ENCODE results near the gene PSMC3. TPM values are rescaled to one million over a fixed set of nuclear protein-coding genes. Genes with fewer than 3 reads are reported as not detected.
A peak's percentile ranks its signal among the peaks of the same experiment; 100 is the strongest.

The PSMC3 gene
- 100 to 1,000 TPM; 137 to 154 (median 143) TPM for polyA plus RNA-seq (ENCODE audit: insufficient read length in 3 of 3)
- long read RNA-seq, donor 1, transcript PSMC3-212 (12 exons, 1,373 nt) = major isoform, 49 of 93 reads
- long read RNA-seq, donor 1, partial matches to known transcripts = 41 of 93 reads
- long read RNA-seq, donor 1, other reads (novel, unspliced or antisense) = 0 of 93 reads
- long read RNA-seq, donor 2, transcript PSMC3-212 (12 exons, 1,373 nt) = major isoform, 51 of 106 reads
- long read RNA-seq, donor 2, partial matches to known transcripts = 53 of 106 reads
- long read RNA-seq, donor 2, other reads (novel, unspliced or antisense) = 0 of 106 reads
- long read RNA-seq, donor 3, transcript PSMC3-212 (12 exons, 1,373 nt) = major isoform, 36 of 89 reads
- long read RNA-seq, donor 3, partial matches to known transcripts = 49 of 89 reads
- long read RNA-seq, donor 3, other reads (novel, unspliced or antisense) = 0 of 89 reads
- long read RNA-seq, donor 4, transcript PSMC3-212 (12 exons, 1,373 nt) = major isoform, 62 of 116 reads
- long read RNA-seq, donor 4, partial matches to known transcripts = 54 of 116 reads
- long read RNA-seq, donor 4, other reads (novel, unspliced or antisense) = 0 of 116 reads
- long read RNA-seq, donor 5, transcript PSMC3-212 (12 exons, 1,373 nt) = major isoform, 29 of 37 reads
- long read RNA-seq, donor 5, partial matches to known transcripts = 6 of 37 reads
- long read RNA-seq, donor 5, other reads (novel, unspliced or antisense) = 0 of 37 reads
- long read RNA-seq, donor 6, transcript PSMC3-212 (12 exons, 1,373 nt) = major isoform, 38 of 76 reads
- long read RNA-seq, donor 6, partial matches to known transcripts = 35 of 76 reads
- long read RNA-seq, donor 6, other reads (novel, unspliced or antisense) = 0 of 76 reads
- long read RNA-seq, donor 7, transcript PSMC3-212 (12 exons, 1,373 nt) = major isoform, 36 of 62 reads
- long read RNA-seq, donor 7, partial matches to known transcripts = 25 of 62 reads
- long read RNA-seq, donor 7, other reads (novel, unspliced or antisense) = 0 of 62 reads
- long read RNA-seq, donor 8, transcript PSMC3-212 (12 exons, 1,373 nt) = major isoform, 22 of 31 reads
- long read RNA-seq, donor 8, partial matches to known transcripts = 9 of 31 reads
- long read RNA-seq, donor 8, other reads (novel, unspliced or antisense) = 0 of 31 reads
- long read RNA-seq, donor 9, transcript PSMC3-212 (12 exons, 1,373 nt) = major isoform, 68 of 151 reads
- long read RNA-seq, donor 9, partial matches to known transcripts = 78 of 151 reads
- long read RNA-seq, donor 9, other reads (novel, unspliced or antisense) = 0 of 151 reads
- long read RNA-seq, donor 10, transcript PSMC3-212 (12 exons, 1,373 nt) = major isoform, 45 of 96 reads
- long read RNA-seq, donor 10, partial matches to known transcripts = 49 of 96 reads
- long read RNA-seq, donor 10, other reads (novel, unspliced or antisense) = 0 of 96 reads
- long read RNA-seq, donor 11, transcript PSMC3-212 (12 exons, 1,373 nt) = major isoform, 25 of 48 reads
- long read RNA-seq, donor 11, partial matches to known transcripts = 19 of 48 reads
- long read RNA-seq, donor 11, other reads (novel, unspliced or antisense) = 0 of 48 reads
- long read RNA-seq, donor 12, transcript PSMC3-212 (12 exons, 1,373 nt) = major isoform, 64 of 110 reads
- long read RNA-seq, donor 12, partial matches to known transcripts = 42 of 110 reads
- long read RNA-seq, donor 12, other reads (novel, unspliced or antisense) = 0 of 110 reads
- long read RNA-seq, donor 13, transcript PSMC3-212 (12 exons, 1,373 nt) = major isoform, 11 of 32 reads
- long read RNA-seq, donor 13, partial matches to known transcripts = 20 of 32 reads
- long read RNA-seq, donor 13, other reads (novel, unspliced or antisense) = 0 of 32 reads
- long read RNA-seq, donor 14 = 0 reads
- long read RNA-seq, donor 15, transcript PSMC3-212 (12 exons, 1,373 nt) = major isoform, 66 of 117 reads
- long read RNA-seq, donor 15, partial matches to known transcripts = 51 of 117 reads
- long read RNA-seq, donor 15, other reads (novel, unspliced or antisense) = 0 of 117 reads
- long read RNA-seq, donor 16, transcript PSMC3-212 (12 exons, 1,373 nt) = major isoform, 50 of 117 reads
- long read RNA-seq, donor 16, partial matches to known transcripts = 65 of 117 reads
- long read RNA-seq, donor 16, other reads (novel, unspliced or antisense) = 0 of 117 reads

DNA sequence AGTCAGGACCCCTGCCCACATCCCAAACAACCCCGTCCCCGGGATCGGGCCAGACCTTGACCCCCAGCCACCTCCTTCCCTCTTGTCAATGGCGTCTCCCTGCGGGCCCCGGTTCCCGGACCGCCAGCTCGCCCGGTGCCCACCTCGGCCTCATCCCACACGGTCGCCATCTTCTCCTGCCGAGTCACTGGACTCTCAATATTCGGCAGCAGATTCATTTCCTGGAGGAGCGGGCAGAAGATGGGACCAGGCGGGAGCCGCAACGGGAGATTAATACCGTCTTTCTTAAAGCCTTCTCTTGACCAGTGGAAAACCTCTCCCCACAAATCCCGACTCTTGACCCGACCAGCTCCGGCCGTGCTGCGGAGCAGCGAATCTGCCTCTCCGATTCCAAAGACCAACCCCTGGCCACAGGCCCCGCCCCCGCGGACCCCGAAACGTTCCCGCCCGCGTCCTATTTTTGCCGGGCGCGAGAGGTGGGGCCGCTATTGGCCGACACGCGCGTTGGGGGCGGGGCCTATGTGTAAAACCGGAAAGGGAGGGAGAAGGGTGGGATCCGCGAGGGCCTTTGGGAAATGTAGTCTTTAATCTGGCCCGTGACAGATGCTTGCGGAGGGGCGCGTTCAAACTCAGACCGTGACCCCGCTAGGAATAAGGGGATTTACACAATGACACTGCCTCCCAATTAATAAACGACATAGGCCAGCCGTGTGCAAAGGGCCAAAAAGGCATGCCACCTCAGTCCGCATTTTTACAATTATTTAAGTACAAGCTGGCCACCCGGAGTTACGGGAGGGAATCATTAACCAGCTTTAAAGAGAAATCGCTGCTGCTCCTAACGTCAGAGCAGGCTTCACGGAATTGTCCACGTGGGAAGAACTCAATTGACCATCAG, at the start of gene PSMC3:
Gene PSMC3, minus strand, starts transcription at position 378 of the 895 bp plus-strand sequence. Its CDS starts 160 bp downstream, at position 218.
- DNase-seq = peak; percentile 98

- no peak for DNase-seq
Observed at GRCh38 chr11:47470671-47471070, 44.4 kb upstream of the PSMC3 start.

DNA sequence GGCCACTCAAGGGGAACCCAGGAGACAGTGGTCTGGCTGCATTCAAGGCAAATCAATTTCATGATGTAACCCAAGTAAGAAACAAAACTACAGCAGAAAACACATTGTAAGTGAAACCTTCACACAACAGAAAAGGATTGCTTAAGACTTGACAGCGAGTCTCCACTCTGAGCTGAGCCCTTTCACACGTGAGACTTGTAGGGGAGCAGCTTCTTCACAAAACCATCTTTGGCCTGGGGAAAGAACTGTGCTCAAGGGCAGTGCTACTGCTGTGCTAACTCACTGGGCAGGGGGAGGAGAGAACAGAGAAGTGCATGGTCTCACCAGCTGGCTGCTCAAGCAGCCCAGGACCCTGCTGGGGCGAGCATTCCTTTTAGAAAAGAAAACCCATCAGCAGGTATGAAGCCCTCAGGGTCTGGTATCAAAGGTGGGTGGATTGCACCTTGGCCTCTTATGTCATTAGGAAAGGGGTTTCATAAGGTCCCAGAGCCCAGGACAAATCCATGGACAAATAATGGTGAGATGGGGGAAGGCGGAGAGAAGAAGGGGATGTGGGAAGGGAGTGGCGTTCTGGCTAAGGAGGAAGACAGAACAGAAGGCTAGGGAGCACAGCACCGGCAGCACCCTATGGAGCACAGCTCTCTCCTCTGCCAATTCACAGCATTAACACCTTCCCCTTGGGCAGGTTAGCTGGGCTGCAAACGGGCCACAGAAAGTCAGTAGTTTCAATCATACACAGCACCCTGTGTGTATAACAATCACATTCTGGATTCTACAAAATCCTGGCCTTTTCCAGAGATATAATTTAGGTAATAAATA, 43.3 kb upstream of the PSMC3 start:
- DNase-seq = no peak

DNA sequence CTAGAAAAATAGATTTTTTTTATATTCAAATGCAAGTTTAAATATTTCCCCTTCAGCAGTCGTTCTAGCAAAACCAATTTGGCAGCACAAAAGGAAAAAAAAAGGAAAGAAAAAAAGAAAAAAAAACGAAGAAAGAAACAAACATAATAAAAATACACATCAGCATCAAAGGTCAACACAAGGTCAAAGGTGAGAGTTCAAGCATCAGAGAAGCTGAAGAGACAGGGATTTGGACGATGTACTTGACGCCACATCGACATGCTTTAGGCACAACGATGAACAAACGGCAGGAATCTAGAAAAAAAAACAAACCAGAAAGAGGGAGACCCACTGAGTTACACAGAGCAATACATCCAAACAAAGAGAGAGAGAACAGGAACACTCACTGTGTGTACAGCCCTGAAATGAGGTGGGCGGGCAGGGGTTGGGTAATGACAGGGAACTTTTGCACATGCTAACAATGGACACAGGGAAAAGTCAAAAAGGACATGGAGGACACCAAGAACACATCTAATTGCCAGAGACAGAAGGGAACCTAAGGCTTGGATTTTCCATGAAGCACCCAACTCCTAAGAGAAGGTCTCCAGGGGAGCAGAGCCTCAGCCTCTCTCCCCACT, 42.5 kb upstream of the PSMC3 start:
- no peak for DNase-seq

DNA sequence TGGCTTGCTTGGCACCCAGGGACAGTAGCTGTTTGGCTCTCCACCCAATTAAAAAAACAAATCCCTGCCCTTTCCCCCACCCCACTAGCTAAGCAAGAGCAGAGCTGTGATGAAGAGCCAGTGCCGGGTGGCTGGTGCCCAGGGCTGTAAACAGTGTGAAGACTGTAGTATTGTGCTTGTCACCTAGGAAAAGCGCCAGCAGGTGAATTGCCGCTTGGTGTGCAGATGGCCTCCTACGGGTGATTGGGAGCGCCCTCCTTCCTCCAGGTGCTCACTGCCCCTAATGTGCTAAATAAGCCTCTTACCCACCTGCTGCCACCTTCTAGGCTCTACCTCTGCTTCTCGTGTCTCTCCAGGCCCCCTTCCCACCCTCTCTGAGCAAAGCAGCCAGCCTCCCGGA, 41.1 kb upstream of the PSMC3 start:
- no peak for DNase-seq

DNA sequence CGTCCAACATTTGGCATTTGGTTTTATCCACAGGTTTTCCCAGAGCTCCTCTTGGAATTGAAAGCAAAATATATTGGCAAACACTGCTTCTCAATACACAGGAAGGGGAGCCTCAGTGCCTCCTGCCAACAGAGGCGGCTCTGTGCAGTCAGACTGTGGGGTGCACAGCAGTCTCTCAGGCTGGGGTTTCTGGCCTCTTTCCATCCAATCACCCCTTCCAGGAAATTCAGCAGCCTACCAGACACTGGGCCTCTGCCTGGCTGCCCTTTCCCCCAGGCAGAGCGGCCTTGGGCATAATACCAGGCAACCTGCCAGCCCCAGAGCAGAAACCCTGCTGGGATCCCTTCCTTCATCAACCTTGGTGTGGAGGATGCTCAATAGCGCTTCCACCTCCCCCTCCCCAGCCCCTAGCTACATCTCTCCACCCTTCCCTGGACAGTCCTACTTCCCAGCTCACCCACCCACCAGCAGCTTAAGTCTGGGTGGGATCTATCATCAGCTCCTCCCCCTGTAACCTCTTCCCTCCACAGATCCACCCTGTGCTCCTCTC, 40.5 kb upstream of the PSMC3 start:
- DNase-seq = no peak

DNA sequence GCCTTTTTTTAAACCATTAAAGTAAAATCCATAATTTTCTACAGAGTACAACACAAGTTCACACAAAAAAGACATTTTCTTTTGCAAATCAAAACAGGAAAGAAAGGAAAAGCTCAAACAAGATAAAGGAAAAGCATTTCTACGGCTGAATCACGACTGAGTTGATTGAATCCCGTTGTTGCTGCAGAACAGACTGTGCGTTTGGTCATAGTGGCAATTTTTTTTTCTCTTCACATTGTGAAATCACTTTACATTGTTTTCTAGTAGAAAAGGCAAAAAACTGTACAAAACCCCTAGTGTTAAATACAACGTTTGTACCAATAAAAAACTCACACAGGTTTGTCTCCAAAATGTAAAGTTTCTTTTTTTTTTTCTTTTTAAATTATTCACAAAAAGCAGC, 40.0 kb upstream of the PSMC3 start:
- DNase-seq = no peak

GRCh38 chr11:47464483-47464882, 38.2 kb upstream of the PSMC3 start:
- no peak for DNase-seq

DNA sequence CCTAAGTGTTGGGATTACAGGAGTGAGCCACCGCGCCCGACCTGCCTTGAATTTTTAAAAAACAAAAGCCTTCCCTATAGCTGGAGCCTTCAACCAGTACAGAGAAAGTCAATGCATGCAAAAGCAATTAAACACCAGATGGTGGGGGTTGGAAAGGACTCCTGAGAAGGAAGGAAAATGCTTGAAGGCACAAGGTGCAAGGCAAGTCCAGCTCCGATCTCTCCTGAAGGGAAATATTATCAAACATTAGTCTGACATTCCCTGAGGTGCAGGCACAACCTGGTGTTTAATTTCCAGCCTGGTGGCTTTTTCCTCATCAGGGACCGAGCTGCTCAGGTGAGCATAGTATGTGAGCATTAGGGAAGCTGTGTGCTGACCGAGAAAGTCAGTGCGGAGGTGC, 35.6 kb upstream of the PSMC3 start:
- DNase-seq = no peak

GRCh38 chr11:47460571-47461235, 34.5 kb upstream of the PSMC3 start:
- DNase-seq = no peak

- peak; percentile 81 for DNase-seq
Observed at GRCh38 chr11:47454258-47454671, 28.0 kb upstream of the PSMC3 start.

GRCh38 chr11:47453365-47453764, 27.1 kb upstream of the PSMC3 start:
- no peak for DNase-seq

DNA sequence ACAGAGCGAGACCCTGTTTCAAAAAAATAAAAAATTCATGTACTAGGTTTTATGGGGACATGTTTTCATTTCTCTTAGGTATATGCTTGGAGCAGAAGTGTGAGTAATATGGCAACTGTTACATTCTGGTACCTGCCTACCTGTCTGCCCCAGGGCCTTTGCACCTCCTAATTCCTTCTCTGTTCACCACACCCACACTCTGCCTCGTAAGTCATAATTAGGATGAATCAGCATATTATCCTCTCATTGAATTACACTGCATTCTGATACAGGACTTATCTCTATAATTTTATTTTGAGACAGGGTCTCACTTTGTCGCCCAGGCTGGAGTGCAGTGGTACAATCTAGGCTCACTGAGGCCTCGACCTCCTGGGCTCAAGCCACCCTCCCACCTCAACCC, 25.8 kb upstream of the PSMC3 start:
- no peak for DNase-seq

DNA sequence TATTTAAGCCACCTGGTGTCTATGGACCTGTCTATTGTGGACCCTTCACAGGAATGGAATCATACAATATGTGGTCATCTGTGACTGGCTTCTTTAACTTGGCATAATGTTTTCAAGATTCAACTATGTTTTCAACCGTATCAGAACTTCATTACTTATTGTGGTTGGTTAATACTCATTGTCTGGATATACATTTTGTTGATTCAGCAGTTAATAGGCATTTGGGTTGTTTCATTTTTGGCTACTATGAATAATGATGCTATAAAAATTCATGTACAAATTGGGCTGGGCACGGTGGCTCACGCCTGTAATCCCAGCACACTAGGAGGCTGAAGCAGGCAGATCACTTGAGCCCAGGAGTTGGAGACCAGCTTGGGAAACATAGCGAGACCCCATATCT, 25.2 kb upstream of the PSMC3 start:
- no peak for DNase-seq

DNA sequence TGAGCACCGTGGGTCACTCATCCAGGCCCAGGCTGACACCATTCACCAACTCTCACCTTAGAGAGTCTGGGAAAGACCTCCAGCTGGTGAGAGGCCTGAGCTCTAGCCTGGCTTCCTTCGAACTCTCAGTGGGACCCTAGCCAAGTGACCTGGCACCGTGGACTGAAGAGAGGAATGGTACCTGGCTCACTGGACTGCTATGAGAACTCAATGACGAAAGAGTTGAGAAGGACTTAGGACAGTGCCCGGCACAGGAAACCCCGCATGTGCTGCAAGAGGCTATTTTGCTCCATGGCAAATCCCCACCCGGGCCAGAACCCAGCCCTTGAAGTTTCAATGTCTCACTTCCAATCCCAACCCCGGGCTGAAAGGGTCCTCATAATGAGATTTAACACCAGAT, 23.3 kb upstream of the PSMC3 start:
- DNase-seq = no peak

DNA sequence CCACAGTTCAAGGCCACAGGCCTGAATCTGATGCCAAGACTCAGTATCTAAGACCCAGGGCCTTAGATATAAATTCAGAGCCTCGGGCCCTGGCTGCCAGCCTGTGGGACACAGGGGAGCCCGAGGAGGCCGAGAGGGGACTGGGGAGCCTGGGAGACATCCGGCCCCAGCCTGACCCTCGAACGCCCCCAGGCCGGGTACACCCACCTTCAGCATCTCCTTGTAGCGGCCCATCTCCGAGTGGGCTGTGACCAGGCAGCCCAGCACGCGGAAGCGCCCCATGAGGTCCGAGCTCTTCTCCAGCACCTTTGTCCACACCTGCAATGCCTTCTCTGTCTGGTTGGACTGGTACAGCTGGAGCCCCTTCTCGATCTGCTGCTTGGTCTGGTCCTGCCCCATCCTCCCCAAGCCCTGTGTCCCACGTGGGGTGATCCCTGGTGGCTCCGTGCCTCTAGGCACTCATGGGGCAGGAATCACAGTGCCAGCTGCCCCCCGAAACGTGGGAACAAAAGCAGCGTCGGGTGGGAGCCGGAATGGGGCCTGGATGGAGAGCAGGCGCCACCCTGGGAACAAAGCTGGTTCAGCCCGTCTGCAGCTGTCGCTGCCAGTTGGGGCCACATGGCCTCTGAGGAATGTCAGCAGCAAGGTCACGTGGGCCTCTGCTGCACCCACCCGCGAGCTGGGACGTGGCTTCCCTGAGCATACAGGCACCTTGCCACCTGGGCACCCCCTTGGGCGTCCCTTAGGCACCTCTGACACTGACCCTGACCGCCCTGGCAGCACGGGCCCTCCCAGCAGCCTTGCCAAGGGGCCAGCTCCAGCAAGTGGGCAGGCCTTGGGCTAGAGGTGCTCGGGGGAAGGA, 22.6 kb upstream of the PSMC3 start, which contains the start of gene RAPSN:
Gene RAPSN, minus strand, starts transcription at position 571 of the 862 bp plus-strand sequence. Its CDS starts 172 bp downstream, at position 399.
- DNase-seq = no peak
